HCT116 (cell line): ENCODE results near the gene EHBP1. TPM values are rescaled to one million over a fixed set of nuclear protein-coding genes. Genes with fewer than 3 reads are reported as not detected.

Experiments
- ATAC-seq: fragments of 200-7000 bp; cut with Tn5 transposase; 2 replicates; pipeline ENCODE4 v1.9.1; 2020; ENCODE audit warnings: mild to moderate bottlenecking, moderate library complexity
- BruUV-seq: library from RNA; stranded (reverse); fragments of 400-500 nt; replicated peaks from 2 replicates; lab custom pipeline; 2021; lab: Mats Ljungman, UMichigan
- CTCF ChIA-PET: fragments of 300-600 bp; sonication (Branson Sonifier 250); formaldehyde crosslinking; loops from one replicate; lab custom pipeline; 2021; ENCODE audit warnings: antibody characterized with exemption; lab: Charles Lee
- POLR2A ChIA-PET: fragments of 300-600, 350-600 bp; sonication (Branson Sonifier 250); formaldehyde crosslinking; loops from one replicate; lab custom pipeline; 2021; ENCODE audit warnings: antibody characterized with exemption; lab: Charles Lee
- RAD21 ChIA-PET, 2 experiments: fragments of 300-600 bp; sonication (Branson Sonifier 250); formaldehyde crosslinking; loops; one replicate each; lab custom pipeline; 2023; ENCODE audit warnings: low total read pairs in 2 of 2; ENCODE audit not compliant: uncharacterized antibody in 2 of 2, unreplicated experiment in 2 of 2, low non-redundant PET in 1 of 2; lab: Charles Lee
- DNase-seq: peaks from one replicate; pipeline ENCODE4 v3.0.0-alpha.2; 2010; ENCODE audit warnings: low read depth, low spot score
- H2AFZ ChIP-seq: fragments of 200-600 bp; shearing (Covaris generic), sonication (generic); 2 replicates; pipeline ENCODE4 v1.6.1; 2017; ENCODE audit warnings: low read depth, mixed run types, mixed read lengths, antibody characterized with exemption, low read length; ENCODE audit not compliant: poor library complexity, severe bottlenecking
- H3K27ac ChIP-seq: 2 replicates; pipeline ENCODE4 v1.5.1; 2012; ENCODE audit warnings: low read depth, low read length
- H3K27me3 ChIP-seq: fragments of 200-600 bp; sonication (generic); 2 replicates; pipeline ENCODE4 v1.6.1; 2016; ENCODE audit warnings: mixed run types, low read length, mixed read lengths; ENCODE audit not compliant: insufficient read depth
- H3K36me3 ChIP-seq, 2 experiments: fragments of 200-500 bp in 1 of 2; fragments of 200-600 bp in 1 of 2; sonication (Bioruptor generic) in 1 of 2; sonication (generic) in 1 of 2; 2 replicates each; pipeline versions ENCODE4 v1.5.1 to v1.6.1; 2014 to 2016; ENCODE audit warnings: low read length in 2 of 2, inconsistent platforms in 1 of 2, mixed read lengths in 1 of 2, mixed run types in 1 of 2; ENCODE audit not compliant: insufficient read depth in 2 of 2, control insufficient read depth in 1 of 2
- H3K4me1 ChIP-seq, 2 experiments: fragments of 200-600 bp in 1 of 2; sonication (generic) in 1 of 2; 2 replicates each; pipeline versions ENCODE4 v1.5.1 to v1.6.1; 2012 to 2017; ENCODE audit warnings: low read length in 2 of 2, inconsistent platforms in 1 of 2, mild to moderate bottlenecking in 1 of 2, mixed read lengths in 1 of 2, mixed run types in 1 of 2, moderate library complexity in 1 of 2; ENCODE audit not compliant: insufficient read depth in 2 of 2, control insufficient read depth in 1 of 2
- H3K4me2 ChIP-seq: fragments of 200-600 bp; sonication (generic); 2 replicates; pipeline ENCODE4 v1.6.1; 2017; ENCODE audit warnings: mixed run types, low read length, mixed read lengths
- H3K4me3 ChIP-seq, 2 experiments: fragments of 200-600 bp in 1 of 2; sonication (generic) in 1 of 2; replicated peaks in 1 of 2; 2 replicates each; pipeline ENCODE4 v1.5.1; 2011 to 2016; ENCODE audit warnings: low read length in 2 of 2, control low read depth in 1 of 2, low read depth in 1 of 2, mild to moderate bottlenecking in 1 of 2, mixed read lengths in 1 of 2, mixed run types in 1 of 2
- H3K79me2 ChIP-seq: fragments of 200-600 bp; sonication (generic); 2 replicates; pipeline ENCODE4 v1.6.1; 2017; ENCODE audit warnings: mild to moderate bottlenecking, mixed run types, low read length, moderate library complexity, mixed read lengths; ENCODE audit not compliant: insufficient read depth
- H3K9ac ChIP-seq: fragments of 200-600 bp; sonication (generic); 2 replicates; pipeline ENCODE4 v1.6.1; 2016; ENCODE audit warnings: low read length, mixed read lengths
- H3K9me2 ChIP-seq: fragments of 200-600 bp; sonication (generic), shearing (Covaris generic); 2 replicates; pipeline ENCODE4 v1.6.1; 2017; ENCODE audit warnings: mixed run types, mild to moderate bottlenecking, moderate library complexity; ENCODE audit not compliant: insufficient read depth
- H3K9me3 ChIP-seq, 2 experiments: fragments of 200-500 bp in 1 of 2; fragments of 200-600 bp in 1 of 2; sonication (Bioruptor generic) in 1 of 2; sonication (generic) in 1 of 2; 2 replicates each; pipeline ENCODE4 v1.6.1; 2014 to 2017; ENCODE audit warnings: low read length in 2 of 2, mixed read lengths in 2 of 2, inconsistent platforms in 1 of 2, low read depth in 1 of 2, mild to moderate bottlenecking in 1 of 2, mixed run types in 1 of 2, moderate library complexity in 1 of 2; ENCODE audit not compliant: control insufficient read depth in 1 of 2, insufficient read depth in 1 of 2
- H4K20me1 ChIP-seq: fragments of 200-600 bp; sonication (generic), shearing (Covaris generic); 2 replicates; pipeline ENCODE4 v1.6.1; 2017; ENCODE audit warnings: mixed run types, mild to moderate bottlenecking, moderate library complexity; ENCODE audit not compliant: insufficient read depth
- ATF3 ChIP-seq: IDR thresholded peaks from 2 replicates; pipeline ENCODE4 v1.6.1; 2012
- CBX3 ChIP-seq: IDR thresholded peaks from 2 replicates; pipeline ENCODE4 v1.6.1; 2012; ENCODE audit warnings: low read depth
- CEBPB ChIP-seq: IDR thresholded peaks from 2 replicates; pipeline ENCODE4 v1.6.1; 2012; ENCODE audit warnings: low read depth
- CTCF ChIP-seq, 3 experiments: fragments of 200-600 bp in 1 of 3; sonication (generic) in 1 of 3; IDR thresholded peaks in 2 of 3; conservative IDR thresholded peaks in 1 of 3; 2 replicates each; pipeline ENCODE4 v1.5.1; 2012 to 2017; ENCODE audit warnings: low read depth in 2 of 3, low read length in 2 of 3, antibody characterized with exemption in 1 of 3, borderline replicate concordance in 1 of 3, control low read depth in 1 of 3, mild to moderate bottlenecking in 1 of 3, mixed read lengths in 1 of 3, mixed run types in 1 of 3, moderate library complexity in 1 of 3; ENCODE audit not compliant: insufficient read depth in 1 of 3
- EGR1 ChIP-seq: IDR thresholded peaks from 2 replicates; pipeline ENCODE4 v1.6.1; 2012; ENCODE audit warnings: low read depth
- ELF1 ChIP-seq: IDR thresholded peaks from 2 replicates; pipeline ENCODE4 v1.6.1; 2012; ENCODE audit warnings: low read depth, borderline replicate concordance
- EZH2 ChIP-seq: fragments of 200-600 bp; sonication (generic); IDR thresholded peaks from 2 replicates; pipeline ENCODE4 v1.6.1; 2017; ENCODE audit warnings: antibody characterized with exemption, mixed run types
- FOSL1 ChIP-seq: IDR thresholded peaks from 2 replicates; pipeline ENCODE4 v1.6.1; 2012; ENCODE audit warnings: low read depth
- JUND ChIP-seq: IDR thresholded peaks from 2 replicates; pipeline ENCODE4 v1.6.1; 2012
- MAX ChIP-seq: IDR thresholded peaks from 2 replicates; pipeline ENCODE4 v1.6.1; 2012
- POLR2A ChIP-seq: IDR thresholded peaks from 2 replicates; pipeline ENCODE4 v1.7.0; 2011; ENCODE audit warnings: borderline replicate concordance; ENCODE audit not compliant: insufficient read depth, insufficient read length; ENCODE audit errors: extremely low read depth
- SIN3A ChIP-seq: IDR thresholded peaks from 2 replicates; pipeline ENCODE4 v1.6.1; 2012; ENCODE audit warnings: low read depth
- SP1 ChIP-seq: IDR thresholded peaks from 2 replicates; pipeline ENCODE4 v1.6.1; 2012; ENCODE audit warnings: low read depth
- TCF7L2 ChIP-seq: IDR thresholded peaks from 2 replicates; pipeline ENCODE4 v1.7.0; 2011; ENCODE audit warnings: borderline replicate concordance, inconsistent platforms; ENCODE audit not compliant: insufficient read depth, insufficient read length; ENCODE audit errors: extremely low read depth
- ZBTB33 ChIP-seq: IDR thresholded peaks from 2 replicates; pipeline ENCODE4 v1.6.1; 2011; ENCODE audit warnings: mild to moderate bottlenecking, low read length, moderate library complexity; ENCODE audit not compliant: insufficient replicate concordance; ENCODE audit errors: extremely low read depth
- ZNF274 ChIP-seq: fragments of 200-500 bp; sonication (Bioruptor generic); IDR thresholded peaks from 2 replicates; pipeline ENCODE4 v1.6.1; 2014; ENCODE audit warnings: mild to moderate bottlenecking, low read depth, low read length, inconsistent platforms
- intact Hi-C: fragments of 100-400 bp; cut with micrococcal nuclease; formaldehyde crosslinking; loops from 2 replicates; pipeline ENCODE4 v1.10.0; 2022
- total RNA-seq: library from RNA; stranded (reverse); gene quantifications from one replicate; pipeline ENCODE4 v1.2.1, GENCODE V29; 2021; ENCODE audit not compliant: unreplicated experiment

EHBP1 gene
- total RNA-seq, 1 experiment from 2014 or later = 89.9 TPM

- intact Hi-C loops = no loop called here
- TF ChIP-seq TCF7L2 = no peak
- no peaks in the 10 kb centered on the region for H3K27me3 ChIP-seq
- no peak overlapping the region for H3K9ac ChIP-seq
- no peak overlapping the region for H2AFZ ChIP-seq
- ChIA-PET CTCF (no interaction called here), POLR2A (no interaction called here), RAD21 (no interaction called here)
- no TSS peak for BruUV-seq
- no peaks in the 10 kb centered on the region for H3K9me2 ChIP-seq
- H3K4me2 ChIP-seq = no peak overlapping the region
- H3K4me1 ChIP-seq = no peaks in the 10 kb centered on the region
- no peak for DNase-seq
- no peaks in the 10 kb centered on the region for H4K20me1 ChIP-seq
- H3K79me2 ChIP-seq = no peaks in the 10 kb centered on the region
- ATAC-seq = no peak
- no peaks in the 10 kb centered on the region for H3K36me3 ChIP-seq
- no peaks in the 10 kb centered on the region for H3K9me3 ChIP-seq
- no peak overlapping the region for H3K27ac ChIP-seq
- no peak overlapping the region for H3K4me3 ChIP-seq
These were observed 359.1 kb downstream of the EHBP1 start for GRCh38 chr2:63064661-63065060.

- Histone ChIP-seq H4K20me1 (no peaks in the 10 kb centered on the region), H2AFZ (no peak overlapping the region), H3K9ac (no peak overlapping the region), H3K79me2 (no peaks in the 10 kb centered on the region), H3K4me1 (no peaks in the 10 kb centered on the region), H3K27me3 (no peaks in the 10 kb centered on the region), H3K9me3 (no peaks in the 10 kb centered on the region), H3K27ac (no peak overlapping the region), H3K4me3 (no peak overlapping the region), H3K4me2 (no peak overlapping the region), H3K36me3 (no peaks in the 10 kb centered on the region), H3K9me2 (no peaks in the 10 kb centered on the region)
- BruUV-seq = no TSS peak
- POLR2A ChIA-PET = no interaction called here
- ATAC-seq (no peak), DNase-seq (no peak)
- intact Hi-C loops = no loop called here
- CTCF ChIA-PET = no interaction called here
- RAD21 ChIA-PET = no interaction called here
- TF ChIP-seq CTCF (IDR thresholded peaks at IDR 0.05 in 2 of 3, conservative IDR thresholded peaks at IDR 0.05 in 1 of 3; ENCODE audit: borderline replicate concordance in 1 of 3, insufficient read depth in 1 of 3, low read depth in 2 of 3, low read length in 2 of 3) (no peak), ZBTB33 (no peak), SIN3A (no peak), FOSL1 (no peak), JUND (no peak), SP1 (no peak), CEBPB (no peak), CBX3 (no peak), ATF3 (no peak), EZH2 (no peak), ZNF274 (no peak), MAX (no peak), ELF1 (no peak), TCF7L2 (no peak), EGR1 (no peak), POLR2A (no peak)
These were observed 360.8 kb downstream of the EHBP1 start for GRCh38 chr2:63066265-63066664.
